CD14-positive monocyte (primary cell): Measurements from ENCODE around the gene ECSIT. TPM values are rescaled to one million over a fixed set of nuclear protein-coding genes. Genes with fewer than 3 reads are reported as not detected.

ENCODE experiments used
- DNase-seq, 3 donors: peaks; one replicate each; pipeline ENCODE4 v3.0.0-alpha.2; 2011 to 2022
- H2AFZ ChIP-seq: 2 replicates; pipeline ENCODE4 v1.6.0; 2012; ENCODE audit warnings: mild to moderate bottlenecking, low read depth, low read length, inconsistent platforms; ENCODE audit not compliant: insufficient read depth, poor library complexity, severe bottlenecking
- H3K27ac ChIP-seq, 2 donors: 1 replicate in 1 of 2; 2 replicates in 1 of 2; pipeline ENCODE4 v1.5.1; 2012 to 2013; ENCODE audit warnings: low read length in 2 of 2, control low read depth in 1 of 2, inconsistent platforms in 1 of 2, low read depth in 1 of 2, mild to moderate bottlenecking in 1 of 2
- H3K27me3 ChIP-seq, 2 donors: one replicate each; pipeline versions ENCODE4 v1.6.0 to v1.6.1; 2011 to 2013; ENCODE audit warnings: low read length in 2 of 2; ENCODE audit not compliant: control insufficient read depth in 2 of 2, insufficient read depth in 2 of 2
- H3K36me3 ChIP-seq, 2 donors: replicated peaks in 1 of 2; 1 replicate in 1 of 2; 2 replicates in 1 of 2; pipeline versions ENCODE4 v1.5.1 to v1.6.1; 2012 to 2013; ENCODE audit warnings: low read length in 2 of 2, control low read depth in 1 of 2, inconsistent platforms in 1 of 2, mild to moderate bottlenecking in 1 of 2; ENCODE audit not compliant: insufficient read depth in 2 of 2, control insufficient read depth in 1 of 2
- H3K4me1 ChIP-seq, 2 donors: 1 replicate in 1 of 2; 2 replicates in 1 of 2; pipeline versions ENCODE4 v1.5.1 to v1.6.1; 2012 to 2013; ENCODE audit warnings: low read length in 2 of 2, control low read depth in 1 of 2, inconsistent platforms in 1 of 2, mild to moderate bottlenecking in 1 of 2, moderate library complexity in 1 of 2; ENCODE audit not compliant: insufficient read depth in 2 of 2, control insufficient read depth in 1 of 2
- H3K4me2 ChIP-seq: replicated peaks from 2 replicates; pipeline ENCODE3; 2012; ENCODE audit warnings: low read length, moderate library complexity, mild to moderate bottlenecking; ENCODE audit not compliant: poor library complexity, severe bottlenecking; ENCODE audit errors: extremely low read depth
- H3K4me3 ChIP-seq, 3 experiments: fragments of 200-600 bp in 1 of 3; sonication (generic) in 1 of 3; replicated peaks in 1 of 3; 1 replicate in 2 of 3; 2 replicates in 1 of 3; pipeline ENCODE4 v1.5.1; 2011 to 2013; ENCODE audit warnings: low read length in 3 of 3, mild to moderate bottlenecking in 3 of 3, control low read depth in 2 of 3, low read depth in 2 of 3, inconsistent platforms in 1 of 3, moderate library complexity in 1 of 3
- H3K79me2 ChIP-seq: 2 replicates; pipeline ENCODE4 v1.6.0; 2012; ENCODE audit warnings: mild to moderate bottlenecking, control low read depth, inconsistent platforms, low read length, moderate library complexity; ENCODE audit not compliant: insufficient read depth
- H3K9ac ChIP-seq: 2 replicates; pipeline ENCODE4 v1.6.0; 2017; ENCODE audit warnings: low read length, mild to moderate bottlenecking; ENCODE audit not compliant: insufficient read depth, poor library complexity, severe bottlenecking
- H3K9me3 ChIP-seq, 2 donors: replicated peaks in 1 of 2; 1 replicate in 1 of 2; 2 replicates in 1 of 2; pipeline versions ENCODE4 v1.5.1 to v1.6.1; 2012 to 2013; ENCODE audit warnings: low read length in 2 of 2, control low read depth in 1 of 2; ENCODE audit not compliant: control insufficient read depth in 1 of 2, insufficient read depth in 1 of 2
- H4K20me1 ChIP-seq: 2 replicates; pipeline ENCODE4 v1.6.0; 2012; ENCODE audit warnings: mild to moderate bottlenecking, low read length, control low read depth, moderate library complexity; ENCODE audit not compliant: insufficient read depth
- H3K27ac Mint-ChIP-seq, 7 donors: one replicate each; pipeline ENCODE4 v1.8.0; 2020; ENCODE audit warnings: mild to moderate bottlenecking in 7 of 7, mixed read lengths in 7 of 7, moderate library complexity in 6 of 7, inconsistent platforms in 2 of 7
- H3K27me3 Mint-ChIP-seq, 3 donors: one replicate each; pipeline ENCODE4 v1.8.0; 2021 to 2022; ENCODE audit warnings: low read depth in 3 of 3, mild to moderate bottlenecking in 3 of 3, mixed read lengths in 3 of 3, moderate library complexity in 3 of 3, inconsistent platforms in 1 of 3
- H3K36me3 Mint-ChIP-seq, 2 donors: one replicate each; pipeline ENCODE4 v1.8.0; 2020; ENCODE audit warnings: mixed read lengths in 2 of 2, inconsistent platforms in 1 of 2, mild to moderate bottlenecking in 1 of 2
- H3K4me1 Mint-ChIP-seq: one replicate; pipeline ENCODE4 v1.8.0; 2020; ENCODE audit warnings: mild to moderate bottlenecking, mixed read lengths
- H3K4me3 Mint-ChIP-seq, 2 donors: one replicate each; pipeline ENCODE4 v1.8.0; 2020; ENCODE audit warnings: mild to moderate bottlenecking in 2 of 2, mixed read lengths in 2 of 2, moderate library complexity in 1 of 2
- H3K9me3 Mint-ChIP-seq, 7 donors: one replicate each; pipeline ENCODE4 v1.8.0; 2020 to 2022; ENCODE audit warnings: mixed read lengths in 7 of 7, mild to moderate bottlenecking in 6 of 7, moderate library complexity in 6 of 7, inconsistent platforms in 2 of 7
- WGBS: methylation state at CpG from one replicate; pipeline ENCODE4 v1.1.5; 2013; ENCODE audit warnings: missing lambda C conversion rate; ENCODE audit not compliant: insufficient coverage; 5-methylcytosine and 5-hydroxymethylcytosine counted together
- intact Hi-C, 2 donors: fragments of 100-400 bp; cut with micrococcal nuclease; formaldehyde crosslinking; loops; one replicate each; pipeline versions ENCODE4 v1.15.0 to v1.15.1; 2023
- polyA plus RNA-seq, 3 donors: library from polyadenylated mRNA; depleted of rRNA in 1 of 3; unstranded in 2 of 3; stranded (reverse) in 1 of 3; fragments of 300-500 nt in 2 of 3; fragments of >200 nt in 1 of 3; fragmentation: Illumina TruSeq in 2 of 3; gene quantifications; 1 replicate in 2 of 3; 2 replicates in 1 of 3; pipeline ENCODE4 v1.2.3, GENCODE V29; 2012 to 2021
- TF ChIP-seq, protein P1 (sequence below): fragments of 200-600 bp; IDR thresholded peaks from one replicate; pipeline ENCODE4 v1.8.0; 2022; ENCODE audit warnings: antibody characterized with exemption, mild to moderate bottlenecking

ECSIT gene
- polyA plus RNA-seq, 3 donors: 26.4 to 31.6 (median 28.3) TPM

DNA sequence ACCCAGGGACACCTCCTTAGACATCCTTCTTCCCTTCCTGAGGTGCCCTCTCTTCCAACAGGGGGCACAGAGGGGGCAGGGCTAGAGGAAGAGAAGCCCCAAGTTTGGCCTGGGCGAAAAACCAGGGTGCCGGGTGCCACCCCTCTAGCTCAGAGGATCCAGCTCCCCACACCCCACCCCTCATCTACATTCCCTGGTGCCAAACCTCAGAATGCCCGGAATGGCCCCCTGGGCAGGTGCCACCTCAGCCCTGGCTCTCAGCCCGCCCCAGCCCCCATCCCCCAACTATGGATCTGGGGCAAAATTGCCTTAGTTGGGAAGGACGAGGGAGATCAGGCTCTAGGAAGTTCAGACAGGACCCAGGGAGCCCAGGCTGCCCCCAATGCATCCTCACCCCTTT, 11.7 kb upstream of the ECSIT start:
- Histone ChIP-seq H3K4me2 (no peak overlapping the region), H3K36me3 (no peaks in the 10 kb centered on the region), H4K20me1 (no peaks in the 10 kb centered on the region), H3K4me3 (no peak overlapping the region), H3K27me3 (peaks cover 12 to 36% of the 10 kb centered on the region in 2 donors), H3K4me1 (peaks cover 6 to 8% of the 10 kb centered on the region in 2 donors), H3K9ac (no peak overlapping the region), H3K9me3 (no peaks in the 10 kb centered on the region), H3K27ac (no peak overlapping the region), H3K79me2 (no peaks in the 10 kb centered on the region), H2AFZ (no peak overlapping the region)
- no peak for DNase-seq
- WGBS: 80% methylated on average over 1 of the region's 5 CpGs
- peaks cover 0 to 5% of the 10 kb centered on the region in 2 donors for H3K36me3 Mint-ChIP-seq
- peaks cover 4% of the 10 kb centered on the region for H3K4me1 Mint-ChIP-seq
- H3K4me3 Mint-ChIP-seq: no peak overlapping the region
- peak overlapping the region in 1 of 7 donors; percentile 61 for H3K27ac Mint-ChIP-seq
- TF ChIP-seq, protein P1, sequence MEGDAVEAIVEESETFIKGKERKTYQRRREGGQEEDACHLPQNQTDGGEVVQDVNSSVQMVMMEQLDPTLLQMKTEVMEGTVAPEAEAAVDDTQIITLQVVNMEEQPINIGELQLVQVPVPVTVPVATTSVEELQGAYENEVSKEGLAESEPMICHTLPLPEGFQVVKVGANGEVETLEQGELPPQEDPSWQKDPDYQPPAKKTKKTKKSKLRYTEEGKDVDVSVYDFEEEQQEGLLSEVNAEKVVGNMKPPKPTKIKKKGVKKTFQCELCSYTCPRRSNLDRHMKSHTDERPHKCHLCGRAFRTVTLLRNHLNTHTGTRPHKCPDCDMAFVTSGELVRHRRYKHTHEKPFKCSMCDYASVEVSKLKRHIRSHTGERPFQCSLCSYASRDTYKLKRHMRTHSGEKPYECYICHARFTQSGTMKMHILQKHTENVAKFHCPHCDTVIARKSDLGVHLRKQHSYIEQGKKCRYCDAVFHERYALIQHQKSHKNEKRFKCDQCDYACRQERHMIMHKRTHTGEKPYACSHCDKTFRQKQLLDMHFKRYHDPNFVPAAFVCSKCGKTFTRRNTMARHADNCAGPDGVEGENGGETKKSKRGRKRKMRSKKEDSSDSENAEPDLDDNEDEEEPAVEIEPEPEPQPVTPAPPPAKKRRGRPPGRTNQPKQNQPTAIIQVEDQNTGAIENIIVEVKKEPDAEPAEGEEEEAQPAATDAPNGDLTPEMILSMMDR: no peak
- intact Hi-C loops: no loop called here
- H3K9me3 Mint-ChIP-seq: peaks cover 0 to 3% (median 0%) of the 10 kb centered on the region in 7 donors
- peaks cover 30 to 53% (median 44%) of the 10 kb centered on the region in 3 donors for H3K27me3 Mint-ChIP-seq

DNA sequence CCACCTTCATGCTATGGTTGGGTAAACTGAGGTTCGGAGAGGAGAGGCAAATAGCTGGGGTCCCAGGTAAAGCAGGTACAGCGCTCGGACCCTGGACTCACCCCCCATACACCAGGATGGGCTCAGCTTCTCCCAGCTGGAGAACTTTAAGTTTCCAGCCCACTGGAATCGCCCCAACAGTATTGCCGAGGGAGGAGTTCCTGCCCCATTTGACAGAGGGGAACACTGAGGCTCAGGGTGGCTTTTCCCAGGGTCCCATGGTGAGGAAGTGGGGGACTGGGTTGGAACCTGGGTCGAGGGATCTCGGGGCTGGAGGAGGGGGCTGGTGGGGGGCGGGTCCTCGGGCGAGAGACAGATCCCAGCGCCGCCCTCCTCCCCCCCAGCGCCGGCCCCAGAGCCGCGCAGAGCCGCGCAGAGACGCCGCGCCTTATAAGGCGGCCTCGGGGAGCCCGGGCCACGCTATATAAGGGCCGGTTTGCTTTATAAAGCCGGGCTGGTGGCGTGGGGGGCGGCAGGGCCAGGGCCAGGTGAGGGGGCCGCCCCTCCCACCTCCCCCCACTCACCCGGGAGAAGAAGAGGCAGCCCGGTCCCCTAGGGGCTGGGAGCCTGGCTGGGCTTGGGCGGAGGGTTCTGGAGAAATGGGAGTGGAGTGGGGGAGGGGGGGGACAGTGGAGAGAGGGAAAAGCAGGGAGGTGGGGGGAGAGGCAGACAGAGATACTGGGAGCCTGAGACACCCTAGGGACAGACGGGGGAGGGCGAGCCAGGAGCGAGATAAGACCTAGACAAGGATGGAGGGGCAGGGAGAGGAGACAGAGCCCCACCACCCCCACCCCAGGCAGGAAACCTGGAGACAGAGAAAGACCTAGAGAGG, 10.8 kb upstream of the ECSIT start:
- Histone ChIP-seq H4K20me1 (no peaks in the 10 kb centered on the region), H3K4me1 (peaks cover 11 to 15% of the 10 kb centered on the region in 2 donors), H3K4me3 (no peak overlapping the region), H3K36me3 (no peaks in the 10 kb centered on the region), H3K27ac (no peak overlapping the region), H3K9me3 (no peaks in the 10 kb centered on the region), H2AFZ (no peak overlapping the region), H3K79me2 (no peaks in the 10 kb centered on the region), H3K4me2 (no peak overlapping the region), H3K27me3 (peaks cover 12 to 36% of the 10 kb centered on the region in 2 donors), H3K9ac (no peak overlapping the region)
- Mint-ChIP-seq H3K9me3 (peaks cover under 1 to 5% (median 3%) of the 10 kb centered on the region in 7 donors), H3K27ac (no peak overlapping the region), H3K36me3 (peaks cover 0 to 5% of the 10 kb centered on the region in 2 donors), H3K4me3 (peak overlapping the region in 1 of 2 donors; percentile 87), H3K27me3 (peaks cover 30 to 49% (median 38%) of the 10 kb centered on the region in 3 donors), H3K4me1 (peaks cover 11% of the 10 kb centered on the region)
- 11% methylated on average over 5 of the region's 36 CpGs for WGBS
- intact Hi-C loops: no loop called here
- TF ChIP-seq, protein P1: no peak
- DNase-seq: no peak
